Lung (tissue), 12 donors: ENCODE results near the gene CORO2A. TPM values are rescaled to one million over a fixed set of nuclear protein-coding genes. Genes with fewer than 3 reads are reported as not detected.
A peak's percentile ranks its signal among the peaks of the same experiment; 100 is the strongest.

ENCODE experiments used
- ATAC-seq: fragments of 200-7000 bp; cut with Tn5 transposase; one replicate; pipeline ENCODE4 v1.9.1; 2020; ENCODE audit warnings: moderate number of reproducible peaks; ENCODE audit not compliant: insufficient read depth, low FRiP score
- DNase-seq, 3 donors: peaks; one replicate each; pipeline ENCODE4 v3.0.0-alpha.2; 2013 to 2017
- H3K27ac ChIP-seq, 2 donors: one replicate each; pipeline ENCODE4 v1.5.1; 2013; ENCODE audit warnings: mild to moderate bottlenecking in 2 of 2, moderate library complexity in 2 of 2, control low read depth in 1 of 2, inconsistent platforms in 1 of 2, low read depth in 1 of 2, low read length in 1 of 2
- H3K27me3 ChIP-seq, 3 donors: one replicate each; pipeline ENCODE4 v1.5.1; 2013; ENCODE audit warnings: low read length in 2 of 3; ENCODE audit not compliant: control insufficient read depth in 3 of 3, insufficient read depth in 3 of 3
- H3K36me3 ChIP-seq, 4 donors: one replicate each; pipeline ENCODE4 v1.5.1; 2013; ENCODE audit warnings: low read length in 4 of 4, mild to moderate bottlenecking in 1 of 4, moderate library complexity in 1 of 4; ENCODE audit not compliant: control insufficient read depth in 4 of 4, insufficient read depth in 4 of 4
- H3K4me1 ChIP-seq, 5 donors: one replicate each; pipeline ENCODE4 v1.5.1; 2013; ENCODE audit warnings: low read length in 5 of 5, mild to moderate bottlenecking in 2 of 5, moderate library complexity in 1 of 5; ENCODE audit not compliant: control insufficient read depth in 5 of 5, insufficient read depth in 5 of 5
- H3K4me3 ChIP-seq: one replicate; pipeline ENCODE4 v1.5.1; 2013; ENCODE audit warnings: mild to moderate bottlenecking, control low read depth, moderate library complexity
- H3K9ac ChIP-seq, 2 donors: one replicate each; pipeline ENCODE4 v1.5.1; 2013; ENCODE audit warnings: low read length in 2 of 2, control low read depth in 1 of 2; ENCODE audit not compliant: insufficient read depth in 1 of 2
- H3K9me3 ChIP-seq, 4 donors: one replicate each; pipeline ENCODE4 v1.5.1; 2013; ENCODE audit warnings: low read length in 3 of 4, mild to moderate bottlenecking in 1 of 4, moderate library complexity in 1 of 4; ENCODE audit not compliant: control insufficient read depth in 4 of 4, insufficient read depth in 3 of 4
- WGBS, 2 donors: extraction: QIAGEN DNeasy Blood & Tissue Kit; methylation state at CpG; one replicate each; pipeline ENCODE4 v1.1.7; 2013; 5-methylcytosine and 5-hydroxymethylcytosine counted together
- polyA plus RNA-seq, 2 donors: library from polyadenylated mRNA; stranded (reverse); fragments of 200-250 nt; gene quantifications; one replicate each; pipeline ENCODE4 v1.2.1, GENCODE V29; 2013
- total RNA-seq, 2 donors: library from RNA; depleted of rRNA in 1 of 2; stranded (reverse); fragments of >200 nt in 1 of 2; gene quantifications; one replicate each; pipeline ENCODE4 v1.2.1, GENCODE V29; 2014 to 2021
- TF ChIP-seq, protein P1 (sequence below): IDR thresholded peaks from 2 replicates; pipeline ENCODE4 v1.5.1; 2012; ENCODE audit warnings: mild to moderate bottlenecking; ENCODE audit errors: control extremely low read depth, extremely low read depth
- donor health status: control.
- donor health status: control.
- donor health status: Bipolar disorder and iron deficiency.
- donor health status: healthy.
- donor health status: DM: yes; HTN: yes; CAD: no.

Gene CORO2A
- total and polyA plus RNA-seq, 4 donors, result 6.8 to 22.3 (median 14.7) TPM

DNA sequence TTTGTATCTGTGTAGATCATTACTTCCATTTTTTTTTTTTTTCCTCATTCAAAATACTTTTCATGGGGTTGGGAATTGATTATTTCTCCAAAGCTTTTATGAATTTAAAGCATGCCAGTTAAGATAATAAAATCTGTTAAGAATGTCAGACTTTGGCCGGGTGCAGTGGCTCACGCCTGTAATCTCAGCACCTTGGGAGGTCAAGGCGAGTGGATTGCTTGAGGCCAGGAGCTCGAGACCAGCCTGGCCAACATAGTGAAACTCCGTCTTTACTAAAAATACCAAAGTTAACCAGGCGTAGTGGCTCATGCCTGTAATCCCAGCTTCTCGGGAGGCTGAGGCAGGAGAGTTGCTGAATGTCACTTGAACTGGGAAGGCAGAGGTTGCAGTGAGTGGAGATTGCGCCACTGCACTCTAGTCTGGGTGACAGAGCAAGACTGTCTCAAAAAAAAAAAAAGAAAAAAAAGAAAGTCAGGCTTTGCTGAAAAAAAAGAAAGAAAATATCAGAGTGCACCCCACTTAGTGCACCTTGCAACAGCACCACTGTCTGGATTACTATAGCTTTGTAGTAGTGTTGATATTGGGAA, 44.6 kb upstream of the CORO2A start:
- DNase-seq (no peak), ATAC-seq (no peak)
- Histone ChIP-seq H3K9ac (no peak overlapping the region), H3K36me3 (peaks cover 0 to 24% (median 0%) of the 10 kb centered on the region in 4 donors), H3K9me3 (no peaks in the 10 kb centered on the region), H3K4me1 (peaks cover 0 to 2% (median 0%) of the 10 kb centered on the region in 5 donors), H3K27me3 (no peaks in the 10 kb centered on the region), H3K4me3 (no peak overlapping the region), H3K27ac (no peak overlapping the region)
- TF ChIP-seq, protein P1, sequence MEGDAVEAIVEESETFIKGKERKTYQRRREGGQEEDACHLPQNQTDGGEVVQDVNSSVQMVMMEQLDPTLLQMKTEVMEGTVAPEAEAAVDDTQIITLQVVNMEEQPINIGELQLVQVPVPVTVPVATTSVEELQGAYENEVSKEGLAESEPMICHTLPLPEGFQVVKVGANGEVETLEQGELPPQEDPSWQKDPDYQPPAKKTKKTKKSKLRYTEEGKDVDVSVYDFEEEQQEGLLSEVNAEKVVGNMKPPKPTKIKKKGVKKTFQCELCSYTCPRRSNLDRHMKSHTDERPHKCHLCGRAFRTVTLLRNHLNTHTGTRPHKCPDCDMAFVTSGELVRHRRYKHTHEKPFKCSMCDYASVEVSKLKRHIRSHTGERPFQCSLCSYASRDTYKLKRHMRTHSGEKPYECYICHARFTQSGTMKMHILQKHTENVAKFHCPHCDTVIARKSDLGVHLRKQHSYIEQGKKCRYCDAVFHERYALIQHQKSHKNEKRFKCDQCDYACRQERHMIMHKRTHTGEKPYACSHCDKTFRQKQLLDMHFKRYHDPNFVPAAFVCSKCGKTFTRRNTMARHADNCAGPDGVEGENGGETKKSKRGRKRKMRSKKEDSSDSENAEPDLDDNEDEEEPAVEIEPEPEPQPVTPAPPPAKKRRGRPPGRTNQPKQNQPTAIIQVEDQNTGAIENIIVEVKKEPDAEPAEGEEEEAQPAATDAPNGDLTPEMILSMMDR, result no peak
- 70 to 79% methylated on average over 8 of the region's 8 CpGs for WGBS, 2 donors

DNA sequence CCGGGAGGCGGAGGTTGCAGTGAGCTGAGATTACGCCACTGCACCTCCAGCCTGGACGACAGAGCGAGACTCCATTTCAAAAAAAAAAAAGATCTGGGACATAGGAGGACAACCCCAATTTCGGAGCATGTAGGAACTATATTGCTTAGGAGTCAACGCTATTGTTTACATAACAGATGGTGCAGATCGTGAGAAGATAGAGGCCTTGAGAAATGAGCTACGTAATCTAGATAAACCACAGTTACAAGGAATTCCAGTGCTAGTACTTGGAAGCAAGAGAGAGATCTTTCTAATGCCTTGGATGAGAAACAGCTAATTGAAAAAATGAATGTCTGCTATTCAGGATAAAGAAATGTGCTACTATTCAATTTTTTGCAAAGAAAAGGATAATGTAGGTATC, 42.7 kb upstream of the CORO2A start:
- Histone ChIP-seq H3K4me3 (no peak overlapping the region), H3K9me3 (no peaks in the 10 kb centered on the region), H3K27me3 (no peaks in the 10 kb centered on the region), H3K9ac (no peak overlapping the region), H3K4me1 (no peaks in the 10 kb centered on the region), H3K36me3 (peaks cover 0 to 20% (median 0%) of the 10 kb centered on the region in 4 donors), H3K27ac (no peak overlapping the region)
- no peak for DNase-seq
- TF ChIP-seq, protein P1, result no peak
- no peak for ATAC-seq
- WGBS, 2 donors, result 80 to 86% methylated on average over 9 of the region's 9 CpGs

DNA sequence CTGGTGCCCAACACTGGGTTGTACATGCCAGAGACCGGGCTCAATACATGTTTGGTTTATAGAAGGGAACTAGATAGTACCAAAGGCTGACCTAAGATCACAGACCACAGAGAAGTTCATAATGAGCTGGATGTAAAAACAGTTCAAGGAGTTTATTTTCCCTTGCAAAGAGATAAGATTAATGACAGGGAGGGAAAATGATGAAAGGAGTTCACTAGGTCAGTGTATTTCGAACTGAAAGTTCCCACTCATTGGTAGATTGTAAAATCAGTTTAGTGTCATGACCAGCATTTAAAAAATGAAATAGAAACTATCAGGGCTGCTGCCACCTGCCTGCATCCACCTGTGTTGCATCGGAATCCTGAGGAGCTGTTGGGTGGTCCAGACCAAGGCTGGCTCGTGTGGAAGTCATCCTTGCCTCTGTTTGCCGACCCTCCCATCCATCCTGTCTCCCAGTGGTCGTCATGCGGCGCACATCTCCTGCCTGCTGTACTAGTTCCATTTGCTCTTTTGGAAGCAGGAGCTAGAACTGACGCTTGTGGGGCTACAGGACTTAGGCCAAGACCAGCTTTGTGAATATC, 41.9 kb upstream of the CORO2A start:
- TF ChIP-seq, protein P1, result no peak
- H3K4me3 ChIP-seq, result no peak overlapping the region
- H3K36me3 ChIP-seq, result peaks cover 0 to 22% (median 0%) of the 10 kb centered on the region in 4 donors
- no peaks in the 10 kb centered on the region for H3K27me3 ChIP-seq
- no peak overlapping the region for H3K9ac ChIP-seq
- peak in 1 of 3 donors; percentile 4 for DNase-seq
- H3K9me3 ChIP-seq, result no peaks in the 10 kb centered on the region
- no peak for ATAC-seq
- 81 to 83% methylated on average over 9 of the region's 9 CpGs for WGBS, 2 donors
- H3K4me1 ChIP-seq, result no peaks in the 10 kb centered on the region
- H3K27ac ChIP-seq, result no peak overlapping the region
